HepG2 (cell line): Measurements from ENCODE around the gene IL6R. TPM values are rescaled to one million over a fixed set of nuclear protein-coding genes. Genes with fewer than 3 reads are reported as not detected.

Experiments
- ATAC-seq: fragments of 200-7000 bp; cut with Tn5 transposase; 3 replicates; pipeline ENCODE4 v1.9.1; 2020; ENCODE audit warnings: mild to moderate bottlenecking, moderate library complexity
- BruUV-seq: library from RNA; stranded (reverse); fragments of 400-500 nt; replicated peaks from 2 replicates; lab custom pipeline; 2021; lab: Mats Ljungman, UMichigan
- CTCF ChIA-PET: fragments of 300-600 bp; formaldehyde crosslinking; extraction: SDS; loops from one replicate; lab custom pipeline; 2021; ENCODE audit warnings: low total read pairs, inconsistent platforms, low intra/inter-chr PET ratio; lab: Yijun Ruan, JAX
- POLR2A ChIA-PET: fragments of 350-600 bp; sonication (Branson Sonifier 250); formaldehyde crosslinking; loops from one replicate; lab custom pipeline; 2020; ENCODE audit warnings: antibody characterized with exemption, inconsistent platforms; lab: Yijun Ruan, JAX
- DNase-seq: peaks from one replicate; pipeline ENCODE4 v3.0.0-alpha.2; 2015; ENCODE audit warnings: low spot score
- FAIRE-seq: peaks from 3 replicates; lab custom pipeline; 2011; peaks lifted over from hg19 to GRCh38; lab: Jason Lieb, UNC
- H2AFZ ChIP-seq: one replicate; pipeline ENCODE4 v1.6.1; 2011; ENCODE audit warnings: low read length, inconsistent platforms
- H3K27ac ChIP-seq: fragments of 300-600 bp; 3 replicates; pipeline ENCODE4 v1.8.0; 2011; ENCODE audit warnings: mixed run types, mild to moderate bottlenecking, mixed read lengths, low read length, inconsistent platforms; ENCODE audit not compliant: insufficient read depth; ENCODE audit errors: extremely low read length
- H3K27me3 ChIP-seq, 2 experiments: fragments of 200-600 bp in 1 of 2; 2 replicates in 1 of 2; 3 replicates in 1 of 2; pipeline versions ENCODE4 v1.6.0 to v1.8.0; 2011; ENCODE audit warnings: low read length in 2 of 2, mild to moderate bottlenecking in 2 of 2, moderate library complexity in 2 of 2, inconsistent platforms in 1 of 2; ENCODE audit not compliant: insufficient read depth in 2 of 2, control insufficient read depth in 1 of 2
- H3K36me3 ChIP-seq, 2 experiments: fragments of 200-600 bp in 1 of 2; replicated peaks in 1 of 2; 2 replicates in 1 of 2; 3 replicates in 1 of 2; pipeline versions ENCODE4 v1.5.1 to v1.8.0; 2011; ENCODE audit warnings: low read length in 2 of 2, inconsistent platforms in 1 of 2; ENCODE audit not compliant: insufficient read depth in 2 of 2, control insufficient read depth in 1 of 2
- H3K4me1 ChIP-seq: 2 replicates; pipeline ENCODE4 v1.5.1; 2012; ENCODE audit warnings: low read length, inconsistent platforms; ENCODE audit not compliant: insufficient read depth
- H3K4me2 ChIP-seq: 2 replicates; pipeline ENCODE4 v1.6.0; 2011; ENCODE audit warnings: low read depth, low read length, inconsistent platforms
- H3K4me3 ChIP-seq, 3 experiments: fragments of 200-600 bp in 1 of 3; sonication (generic), shearing (Covaris generic) in 1 of 3; replicated peaks in 1 of 3; 2 replicates each; pipeline ENCODE4 v1.5.1; 2011 to 2016; ENCODE audit warnings: low read length in 3 of 3, inconsistent platforms in 2 of 3, low read depth in 2 of 3, mild to moderate bottlenecking in 2 of 3, control low read depth in 1 of 3, mixed read lengths in 1 of 3; ENCODE audit not compliant: insufficient read depth in 1 of 3
- H3K79me2 ChIP-seq: one replicate; pipeline ENCODE4 v1.6.1; 2011; ENCODE audit warnings: low read length, inconsistent platforms; ENCODE audit not compliant: insufficient read depth
- H3K9ac ChIP-seq: 2 replicates; pipeline ENCODE4 v1.6.0; 2011; ENCODE audit warnings: mild to moderate bottlenecking, low read depth, low read length, inconsistent platforms; ENCODE audit not compliant: insufficient read depth
- H3K9me3 ChIP-seq: 2 replicates; pipeline ENCODE4 v1.5.1; 2012; ENCODE audit warnings: mild to moderate bottlenecking, low read length
- H4K20me1 ChIP-seq: 2 replicates; pipeline ENCODE4 v1.6.0; 2011; ENCODE audit warnings: inconsistent platforms, mild to moderate bottlenecking, low read length, moderate library complexity; ENCODE audit not compliant: insufficient read depth
- NFATC3 ChIP-seq: sonication (generic); formaldehyde crosslinking; IDR thresholded peaks from 2 replicates; pipeline ENCODE4 v1.5.1; 2020; ENCODE audit warnings: mild to moderate bottlenecking, missing genetic modification reagents
- ZNF569 ChIP-seq: sonication (generic); formaldehyde crosslinking; IDR thresholded peaks from 2 replicates; pipeline ENCODE4 v1.5.0; 2020; ENCODE audit warnings: mild to moderate bottlenecking, missing genetic modification reagents, moderate library complexity, borderline replicate concordance
- ZNF687 ChIP-seq: sonication (generic); formaldehyde crosslinking; IDR thresholded peaks from 2 replicates; pipeline ENCODE4 v1.5.1; 2020; ENCODE audit warnings: mild to moderate bottlenecking, missing genetic modification reagents, moderate library complexity
- WGBS: methylation state at CpG from one replicate; pipeline ENCODE4 v1.1.6; 2017; ENCODE audit warnings: low lambda C conversion rate; 5-methylcytosine and 5-hydroxymethylcytosine counted together
- in situ Hi-C: cut with HindIII; loops from 2 replicates; pipeline ENCODE4 v1.10.0; 2017; ENCODE audit warnings: low pct_unique_long_range_greater_than_20kb; ENCODE audit not compliant: extremely low pct_ligation_motif_present
- intact Hi-C: fragments of 100-400 bp; cut with micrococcal nuclease; formaldehyde crosslinking; loops from one replicate; pipeline ENCODE4 v1.10.0; 2022; ENCODE audit not compliant: unreplicated experiment
- polyA plus RNA-seq, 8 experiments: library from polyadenylated mRNA; depleted of rRNA in 3 of 8; stranded (reverse) in 7 of 8; unstranded in 1 of 8; fragments of >200 nt; fragmentation: Illumina TruSeq in 4 of 8; extraction: Trizol in 4 of 8; gene quantifications; 2 replicates each; pipeline versions ENCODE4 v1.2.1 to v1.2.3, GENCODE V29; 2011 to 2016; ENCODE audit warnings: low read depth in 4 of 8, missing spikeins in 1 of 8, mixed read lengths in 1 of 8; ENCODE audit not compliant: insufficient read depth in 1 of 8
- total RNA-seq, 5 experiments: library from RNA; depleted of rRNA; stranded (reverse); fragments of >200 nt; fragmentation: Illumina TruSeq; extraction: Trizol; gene quantifications; 2 replicates each; pipeline ENCODE4 v1.2.3, GENCODE V29; 2016; ENCODE audit warnings: low read depth in 1 of 5

IL6R gene
- total and polyA plus RNA-seq, 2 of the 13 experiments (the other 11 are each of a cell fraction or from before 2014, with no cell fraction given): 5.0 to 24.5 TPM

GRCh38 chr1:154414606-154415005 is 9.5 kb downstream of the IL6R start:
- WGBS: 95% methylated on average over 6 of the region's 8 CpGs
- Histone ChIP-seq H3K27me3 (no peaks in the 10 kb centered on the region), H2AFZ (no peak overlapping the region), H3K4me1 (peaks cover 76% of the 10 kb centered on the region), H3K4me2 (no peak overlapping the region), H3K79me2 (no peaks in the 10 kb centered on the region), H3K9me3 (no peaks in the 10 kb centered on the region), H3K27ac (no peak overlapping the region), H3K4me3 (no peak overlapping the region), H3K9ac (no peak overlapping the region), H3K36me3 (no peaks in the 10 kb centered on the region), H4K20me1 (no peaks in the 10 kb centered on the region)
- POLR2A ChIA-PET: interaction anchor here (0.6 to 7.5 kb wide), 2 partner anchors 7 to 440 kb away, joined by 4 to 146 read pairs; partner anchors contain the start of gene IL6R
- no TSS peak for BruUV-seq
- in situ Hi-C loops (no loop called here), intact Hi-C loops (no loop called here)
- no peak for ATAC-seq
- FAIRE-seq: no peak
- no peak for DNase-seq
- CTCF ChIA-PET: no interaction called here
- TF ChIP-seq ZNF687 (CRISPR knock-in tag) (peak; percentile 32), NFATC3 (no peak), ZNF569 (CRISPR knock-in tag) (no peak)
- TF ChIP-seq, all 625 proteins: peak for 1
